ENCODE data around the gene LDLRAD2.

Gene LDLRAD2

DNA sequence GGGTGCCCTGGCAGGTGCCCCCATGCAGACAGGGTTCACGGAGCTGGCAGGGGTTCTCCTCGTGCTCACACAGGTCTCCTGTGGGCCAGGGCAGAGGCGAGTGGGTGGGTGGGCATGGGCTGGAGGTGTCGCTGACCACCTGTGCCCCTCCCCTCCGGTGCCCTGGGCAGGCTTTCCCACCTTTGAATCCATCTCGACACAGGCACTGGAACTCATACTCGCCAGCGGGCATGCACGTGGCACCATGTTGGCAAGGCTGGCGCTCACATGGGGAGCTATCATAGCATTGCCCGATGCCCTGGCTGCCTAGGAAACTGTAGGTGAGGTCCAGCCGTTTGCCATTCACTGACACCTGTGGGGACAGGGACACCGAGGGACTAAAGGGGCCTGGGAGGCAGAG is 16.0 kb downstream of the LDLRAD2 start:
- no peak overlapping the region for H3K4me3 ChIP-seq (ENCODE audit: low read depth, low read length)
- no peak for DNase-seq (ENCODE audit: low read depth)
- TF ChIP-seq, protein P1, sequence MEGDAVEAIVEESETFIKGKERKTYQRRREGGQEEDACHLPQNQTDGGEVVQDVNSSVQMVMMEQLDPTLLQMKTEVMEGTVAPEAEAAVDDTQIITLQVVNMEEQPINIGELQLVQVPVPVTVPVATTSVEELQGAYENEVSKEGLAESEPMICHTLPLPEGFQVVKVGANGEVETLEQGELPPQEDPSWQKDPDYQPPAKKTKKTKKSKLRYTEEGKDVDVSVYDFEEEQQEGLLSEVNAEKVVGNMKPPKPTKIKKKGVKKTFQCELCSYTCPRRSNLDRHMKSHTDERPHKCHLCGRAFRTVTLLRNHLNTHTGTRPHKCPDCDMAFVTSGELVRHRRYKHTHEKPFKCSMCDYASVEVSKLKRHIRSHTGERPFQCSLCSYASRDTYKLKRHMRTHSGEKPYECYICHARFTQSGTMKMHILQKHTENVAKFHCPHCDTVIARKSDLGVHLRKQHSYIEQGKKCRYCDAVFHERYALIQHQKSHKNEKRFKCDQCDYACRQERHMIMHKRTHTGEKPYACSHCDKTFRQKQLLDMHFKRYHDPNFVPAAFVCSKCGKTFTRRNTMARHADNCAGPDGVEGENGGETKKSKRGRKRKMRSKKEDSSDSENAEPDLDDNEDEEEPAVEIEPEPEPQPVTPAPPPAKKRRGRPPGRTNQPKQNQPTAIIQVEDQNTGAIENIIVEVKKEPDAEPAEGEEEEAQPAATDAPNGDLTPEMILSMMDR (IDR thresholded peaks at IDR 0.05; ENCODE audit: low read depth, low read length, missing control alignments): no peak

DNA sequence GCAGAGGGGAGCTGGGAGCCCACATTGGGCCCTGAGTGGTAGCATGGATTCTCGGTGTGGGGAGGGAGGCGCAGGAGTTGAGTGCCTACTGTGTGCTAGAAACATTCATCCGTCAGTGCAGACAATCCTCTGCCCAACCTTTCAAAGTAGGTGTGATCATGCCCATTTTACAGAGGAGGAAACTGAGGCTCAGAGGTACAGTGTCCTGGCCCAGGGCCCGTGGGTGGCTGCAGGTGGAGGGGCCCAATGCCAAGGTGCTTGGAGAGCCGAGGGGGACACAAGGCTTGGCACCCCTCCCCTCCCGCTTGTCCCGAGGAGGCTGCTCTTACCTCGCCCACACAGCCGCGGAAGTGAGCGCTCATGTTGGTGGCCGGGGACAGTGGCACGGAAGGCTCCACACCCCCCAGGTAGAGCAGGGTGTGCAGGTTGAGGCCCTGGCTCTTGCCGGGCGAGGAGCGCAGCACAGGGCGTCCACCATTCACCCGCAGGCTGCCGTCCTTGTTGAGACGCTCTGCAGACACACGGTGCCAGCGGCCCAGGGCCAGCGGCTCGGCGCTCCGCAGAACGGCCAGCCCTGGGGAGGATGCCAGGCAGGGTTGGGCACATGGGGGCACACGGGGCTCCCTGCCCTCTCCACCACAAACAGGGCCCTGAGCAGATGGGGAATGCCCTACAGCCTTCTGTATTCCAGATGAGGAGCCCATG is 16.6 kb downstream of the LDLRAD2 start:
- TF ChIP-seq, protein P1 (IDR thresholded peaks at IDR 0.05; ENCODE audit: low read depth, low read length, missing control alignments): no peak
- no peak for DNase-seq (ENCODE audit: low read depth)

DNA sequence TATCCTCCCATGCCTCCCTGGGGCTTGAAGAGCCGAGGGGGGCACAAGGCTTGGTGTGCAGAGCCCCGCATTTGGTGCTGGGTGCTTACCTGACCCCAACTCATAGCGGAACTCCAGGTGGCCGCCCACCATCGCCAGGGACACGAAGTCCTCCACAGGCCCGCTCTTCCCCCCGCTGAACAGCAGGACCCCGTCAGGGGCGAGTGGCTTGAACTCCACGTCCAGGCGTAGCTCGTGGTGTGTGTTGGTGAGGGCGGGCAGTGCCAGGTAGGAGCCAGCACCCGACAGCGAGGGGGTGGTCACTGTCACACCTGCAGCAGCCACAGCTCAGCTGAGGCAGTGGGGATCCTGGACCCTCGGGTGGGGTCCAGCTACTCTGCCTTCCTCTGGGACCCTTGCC is 17.2 kb downstream of the LDLRAD2 start:
- DNase-seq (ENCODE audit: low read depth): no peak
- TF ChIP-seq, protein P1 (IDR thresholded peaks at IDR 0.05; ENCODE audit: low read depth, low read length, missing control alignments): no peak
- H3K4me3 ChIP-seq (ENCODE audit: low read depth, low read length): no peak overlapping the region

More for the DNA sequence above, 16.6 kb downstream of the LDLRAD2 start:
- no peak overlapping the region for H3K4me3 ChIP-seq (ENCODE audit: low read depth, low read length)

DNA sequence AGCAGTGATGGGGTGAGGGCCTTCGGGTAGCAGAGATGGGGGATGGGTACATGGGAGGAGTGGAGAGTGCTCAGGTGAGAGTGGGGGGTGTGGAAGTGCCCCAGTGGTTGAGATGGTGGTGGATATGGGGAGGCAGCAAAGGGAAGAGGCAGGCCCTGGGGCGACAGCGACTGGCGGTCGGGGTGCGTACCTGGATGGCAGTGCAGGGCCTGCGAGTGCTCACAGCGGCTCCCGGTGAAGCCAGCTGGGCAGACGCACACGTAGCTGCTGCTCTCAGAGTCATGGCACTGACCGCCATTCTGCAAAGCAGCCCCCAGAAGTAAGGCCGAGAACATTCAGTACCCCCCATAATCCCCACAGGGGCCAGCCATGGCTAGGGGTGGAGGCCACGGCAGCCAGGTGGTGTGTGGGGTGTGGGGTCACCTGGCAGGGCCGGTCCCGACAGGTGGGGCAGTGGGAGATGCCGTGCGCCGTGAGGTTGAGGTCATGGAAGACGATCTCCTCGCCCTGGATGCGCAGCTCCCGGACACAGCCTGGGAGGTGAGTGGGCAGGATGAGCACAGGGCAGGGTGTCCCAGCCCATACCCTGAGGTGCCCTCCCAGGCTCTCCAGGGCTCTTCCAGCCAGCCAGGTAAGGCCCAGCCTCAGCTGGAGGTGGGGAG is 18.9 kb downstream of the LDLRAD2 start:
- TF ChIP-seq, protein P1 (IDR thresholded peaks at IDR 0.05; ENCODE audit: low read depth, low read length, missing control alignments): no peak
- DNase-seq (ENCODE audit: low read depth): no peak
- H3K4me3 ChIP-seq (ENCODE audit: low read depth, low read length): no peak overlapping the region

DNA sequence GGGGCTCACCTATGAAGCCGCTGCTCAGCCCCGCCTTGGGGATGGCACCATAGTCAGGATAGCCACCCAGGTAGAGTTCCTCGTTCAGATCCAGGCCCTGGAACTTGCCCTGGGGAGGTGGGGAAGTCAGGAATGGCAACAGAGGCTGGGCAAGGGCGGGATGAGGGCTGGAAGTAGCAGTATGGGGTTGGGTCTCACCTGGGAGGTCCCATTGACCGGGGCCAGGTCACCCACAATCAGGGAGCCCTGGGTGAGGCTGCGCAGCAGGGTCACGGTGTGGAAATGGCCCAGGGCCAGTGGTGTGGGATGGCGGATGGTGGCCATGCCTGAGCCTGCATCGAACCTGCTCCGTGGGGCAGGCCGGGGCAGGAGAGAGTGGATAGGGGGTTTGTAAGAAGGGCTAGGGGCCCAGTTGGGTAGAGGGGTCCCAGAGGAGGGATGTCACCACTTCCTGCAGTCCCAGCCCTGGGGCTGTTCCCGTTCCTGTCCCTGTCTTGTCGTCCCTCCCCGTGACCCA is 19.4 kb downstream of the LDLRAD2 start:
- H3K4me3 ChIP-seq (ENCODE audit: low read depth, low read length): no peak overlapping the region
- DNase-seq (ENCODE audit: low read depth): no peak
- TF ChIP-seq, protein P1 (IDR thresholded peaks at IDR 0.05; ENCODE audit: low read depth, low read length, missing control alignments): no peak

DNA sequence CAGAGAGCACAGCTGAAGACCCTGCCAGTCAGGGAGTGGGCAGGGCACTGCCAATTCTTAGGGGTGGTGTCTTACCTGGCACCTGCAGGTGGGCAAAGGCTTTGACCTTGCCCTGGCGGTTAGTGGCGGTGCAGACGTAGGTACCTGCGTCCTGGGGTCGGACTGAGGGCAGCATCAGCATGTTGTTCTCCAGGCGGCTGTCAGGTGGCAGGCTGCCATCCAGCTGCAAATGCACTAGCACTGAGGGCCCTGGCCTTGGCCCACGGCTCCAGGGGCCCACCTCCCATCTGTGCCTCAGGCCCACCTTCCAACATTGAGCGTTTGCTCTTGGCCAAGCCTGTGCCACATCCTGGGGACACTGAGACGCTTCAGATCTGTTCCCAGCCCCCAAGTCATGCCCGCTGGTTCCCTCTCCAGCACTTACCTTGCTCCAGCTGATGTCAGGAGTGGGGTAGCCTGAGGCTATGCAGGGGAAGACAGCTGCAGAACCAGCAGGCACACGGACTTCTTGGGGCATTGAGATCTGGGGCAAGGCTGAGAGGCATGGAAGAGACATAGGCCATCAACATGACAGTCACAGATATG is 21.4 kb downstream of the LDLRAD2 start:
- no peak overlapping the region for H3K4me3 ChIP-seq (ENCODE audit: low read depth, low read length)
- no peak for DNase-seq (ENCODE audit: low read depth)
- TF ChIP-seq, protein P1 (IDR thresholded peaks at IDR 0.05; ENCODE audit: low read depth, low read length, missing control alignments): no peak

Measured in GM12864 (cell line).